Mucosa of stomach (tissue), 1 donor: Measurements from ENCODE around the gene PARD6G.
A peak's percentile ranks its signal among the peaks of the same experiment; 100 is the strongest.

Source experiments
- H3K27me3 ChIP-seq: one replicate; pipeline ENCODE4 v1.7.0; 2013; ENCODE audit warnings: mild to moderate bottlenecking, low read length; ENCODE audit not compliant: control insufficient read depth, insufficient read depth
- H3K36me3 ChIP-seq: one replicate; pipeline ENCODE4 v1.7.0; 2013; ENCODE audit warnings: low read length; ENCODE audit not compliant: control insufficient read depth, insufficient read depth
- H3K4me1 ChIP-seq: one replicate; pipeline ENCODE4 v1.7.0; 2013; ENCODE audit warnings: mild to moderate bottlenecking, low read length; ENCODE audit not compliant: control insufficient read depth, insufficient read depth
- H3K4me3 ChIP-seq: one replicate; pipeline ENCODE4 v1.7.0; 2013; ENCODE audit warnings: low read length
- H3K9ac ChIP-seq: one replicate; pipeline ENCODE4 v1.7.0; 2013; ENCODE audit warnings: mild to moderate bottlenecking, low read length, moderate library complexity
- H3K9me3 ChIP-seq: one replicate; pipeline ENCODE4 v1.7.0; 2013; ENCODE audit warnings: mild to moderate bottlenecking, low read length, moderate library complexity; ENCODE audit not compliant: control insufficient read depth
- donor health status: Pancreatic carcinoma.

Gene PARD6G

GRCh38 chr18:80109676-80110078 is 137.6 kb downstream of the PARD6G start:
- Histone ChIP-seq H3K36me3 (no peaks in the 10 kb centered on the region), H3K27me3 (no peaks in the 10 kb centered on the region), H3K4me1 (peaks cover 4% of the 10 kb centered on the region), H3K9me3 (no peaks in the 10 kb centered on the region), H3K9ac (peak overlapping the region; percentile 71), H3K4me3 (peak overlapping the region; percentile 69)

GRCh38 chr18:80108739-80109675 is 138.3 kb downstream of the PARD6G start, which contains the start of gene ADNP2:
Gene ADNP2 (plus strand): TSS chr18:80109262. CDS start chr18:80117543, 8,281 bp downstream.
- H3K9ac ChIP-seq, result peak within 1 kb of the TSS; percentile 71
- peaks cover 4% of the 10 kb centered on the region for H3K4me1 ChIP-seq
- H3K9me3 ChIP-seq, result no peaks in the 10 kb centered on the region
- peak within 1 kb of the TSS; percentile 69 for H3K4me3 ChIP-seq
- H3K36me3 ChIP-seq, result no peaks in the 10 kb centered on the region
- no peaks in the 10 kb centered on the region for H3K27me3 ChIP-seq

- Histone ChIP-seq H3K9ac (no peak overlapping the region), H3K4me1 (peaks cover 4% of the 10 kb centered on the region), H3K27me3 (no peaks in the 10 kb centered on the region), H3K36me3 (no peaks in the 10 kb centered on the region), H3K9me3 (no peaks in the 10 kb centered on the region), H3K4me3 (no peak overlapping the region)
These were observed 139.2 kb downstream of the PARD6G start for GRCh38 chr18:80108121-80108536.

- H3K4me3 ChIP-seq, result no peak overlapping the region
- no peaks in the 10 kb centered on the region for H3K27me3 ChIP-seq
- no peaks in the 10 kb centered on the region for H3K9me3 ChIP-seq
- peaks cover 4% of the 10 kb centered on the region for H3K4me1 ChIP-seq
- no peak overlapping the region for H3K9ac ChIP-seq
- no peaks in the 10 kb centered on the region for H3K36me3 ChIP-seq
These were observed 139.9 kb downstream of the PARD6G start for GRCh38 chr18:80107426-80107825.
